Muscle of leg (tissue), 11 donors: Measurements from ENCODE around the gene PRR29. TPM values are rescaled to one million over a fixed set of nuclear protein-coding genes. Genes with fewer than 3 reads are reported as not detected.
"Not testable (repeated sequence)": the region's sequence is repeated elsewhere in the genome, so short reads cannot be mapped to it uniquely, and the experiment has no call there.

Experiments
- DNase-seq: peaks from one replicate; pipeline ENCODE4 v3.0.0; 2013
- H3K27ac ChIP-seq: one replicate; pipeline ENCODE4 v1.5.1; 2013; ENCODE audit warnings: mild to moderate bottlenecking, low read length, control low read depth
- H3K27me3 ChIP-seq: one replicate; pipeline ENCODE4 v1.6.1; 2013; ENCODE audit warnings: low read length; ENCODE audit not compliant: control insufficient read depth, insufficient read depth
- H3K36me3 ChIP-seq: one replicate; pipeline ENCODE4 v1.6.1; 2013; ENCODE audit warnings: low read length; ENCODE audit not compliant: control insufficient read depth, insufficient read depth
- H3K4me1 ChIP-seq: one replicate; pipeline ENCODE4 v1.6.1; 2013; ENCODE audit warnings: low read length; ENCODE audit not compliant: control insufficient read depth, insufficient read depth
- H3K4me3 ChIP-seq: one replicate; pipeline ENCODE4 v1.5.1; 2013; ENCODE audit warnings: low read length, control low read depth
- H3K9me3 ChIP-seq: replicated peaks from 2 replicates; pipeline ENCODE4 v1.6.1; 2013; ENCODE audit warnings: low read depth, low read length; ENCODE audit not compliant: control insufficient read depth
- WGBS: methylation state at CpG from one replicate; pipeline ENCODE4 v1.1.5; 2013; ENCODE audit warnings: missing lambda C conversion rate; ENCODE audit not compliant: insufficient coverage; 5-methylcytosine and 5-hydroxymethylcytosine counted together
- polyA plus RNA-seq, 8 donors: library from polyadenylated mRNA; unstranded; fragments of 120-200 nt; gene quantifications; one replicate each; pipeline versions ENCODE4 v1.2.1 to v1.2.3, GENCODE V29; 2013; ENCODE audit warnings: inconsistent platforms in 1 of 8, low replicate concordance in 1 of 8; ENCODE audit not compliant: insufficient read length in 8 of 8, insufficient read depth in 1 of 8
- total RNA-seq: library from RNA; stranded (reverse); fragments of 120-200 nt; gene quantifications from one replicate; pipeline ENCODE4 v1.2.4, GENCODE V29; 2013

Gene PRR29
- total and polyA plus RNA-seq, 9 donors, result 0.75 to 4.0 (median 3.0) TPM

GRCh38 chr17:64015447-64015846, 17.3 kb downstream of the PRR29 start:
- H3K9me3 ChIP-seq, result no peaks in the 10 kb centered on the region
- no peaks in the 10 kb centered on the region for H3K27me3 ChIP-seq
- no peak overlapping the region for H3K4me3 ChIP-seq
- no peaks in the 10 kb centered on the region for H3K36me3 ChIP-seq
- no peak for DNase-seq
- peaks cover 6% of the 10 kb centered on the region for H3K4me1 ChIP-seq
- WGBS, result no CpG with 5 or more reads among the region's 6 CpGs
- peak overlapping the region; percentile 5 for H3K27ac ChIP-seq

- H3K4me3 ChIP-seq, result no peak overlapping the region
- no peaks in the 10 kb centered on the region for H3K27me3 ChIP-seq
- H3K36me3 ChIP-seq, result no peaks in the 10 kb centered on the region
- peaks cover 8% of the 10 kb centered on the region for H3K4me1 ChIP-seq
- H3K27ac ChIP-seq, result peak overlapping the region; percentile 69
- 41% methylated on average over 3 of the region's 5 CpGs for WGBS
- no peaks in the 10 kb centered on the region for H3K9me3 ChIP-seq
- no peak for DNase-seq
These were observed 18.2 kb downstream of the PRR29 start for GRCh38 chr17:64016231-64016784.

GRCh38 chr17:64016974-64017373, 18.8 kb downstream of the PRR29 start:
- peaks cover 8% of the 10 kb centered on the region for H3K4me1 ChIP-seq
- DNase-seq, result no peak
- H3K36me3 ChIP-seq, result no peaks in the 10 kb centered on the region
- no CpG with 5 or more reads among the region's 3 CpGs for WGBS
- H3K9me3 ChIP-seq, result no peaks in the 10 kb centered on the region
- no peak overlapping the region for H3K4me3 ChIP-seq
- H3K27ac ChIP-seq, result no peak overlapping the region
- no peaks in the 10 kb centered on the region for H3K27me3 ChIP-seq

GRCh38 chr17:64017381-64017980, 19.3 kb downstream of the PRR29 start:
- WGBS, result no CpG with 5 or more reads among the region's 2 CpGs
- Histone ChIP-seq H3K4me3 (no peak overlapping the region), H3K27me3 (no peaks in the 10 kb centered on the region), H3K4me1 (peaks cover 8% of the 10 kb centered on the region), H3K27ac (peak overlapping the region; percentile 59), H3K36me3 (no peaks in the 10 kb centered on the region), H3K9me3 (no peaks in the 10 kb centered on the region)
- DNase-seq, result no peak

- 80% methylated on average over 8 of the region's 9 CpGs for WGBS
- peak overlapping the region; percentile 90 for H3K27ac ChIP-seq
- DNase-seq, H3K9me3 ChIP-seq, H3K36me3 ChIP-seq, H3K4me1 ChIP-seq, H3K27me3 ChIP-seq: not testable (repeated sequence)
- peak overlapping the region; percentile 39 for H3K4me3 ChIP-seq
These were observed 21.4 kb downstream of the PRR29 start for GRCh38 chr17:64019551-64019961.

GRCh38 chr17:64020056-64020766, 22.1 kb downstream of the PRR29 start, which contains the start of gene ICAM2:
ICAM2 (minus strand) TSS chr17:64020633; CDS start chr17:64006691, 13,942 bp downstream.
- Histone ChIP-seq H3K27ac (peak within 1 kb of the TSS; percentile 90), H3K4me3 (peak within 1 kb of the TSS; percentile 39), H3K27me3 (no peaks in the 10 kb centered on the region), H3K36me3 (no peaks in the 10 kb centered on the region), H3K9me3 (no peaks in the 10 kb centered on the region), H3K4me1 (peaks cover 8% of the 10 kb centered on the region)
- 21% methylated on average over 16 of the region's 23 CpGs for WGBS
- DNase-seq, result peak; percentile 57

GRCh38 chr17:64022611-64023063, 24.5 kb downstream of the PRR29 start:
- no peak overlapping the region for H3K27ac ChIP-seq
- no peaks in the 10 kb centered on the region for H3K27me3 ChIP-seq
- no peak overlapping the region for H3K4me3 ChIP-seq
- no peaks in the 10 kb centered on the region for H3K36me3 ChIP-seq
- DNase-seq, result no peak
- H3K4me1 ChIP-seq, result peaks cover 13% of the 10 kb centered on the region
- WGBS, result 80% methylated on average over 5 of the region's 5 CpGs
- no peaks in the 10 kb centered on the region for H3K9me3 ChIP-seq

- Histone ChIP-seq H3K4me1 (peaks cover 13% of the 10 kb centered on the region), H3K36me3 (no peaks in the 10 kb centered on the region), H3K27ac (peak overlapping the region; percentile 44), H3K27me3 (no peaks in the 10 kb centered on the region), H3K4me3 (no peak overlapping the region), H3K9me3 (no peaks in the 10 kb centered on the region)
- no peak for DNase-seq
- WGBS, result 75% methylated on average over 8 of the region's 8 CpGs
These were observed 26.1 kb downstream of the PRR29 start for GRCh38 chr17:64024215-64024654.

- no peaks in the 10 kb centered on the region for H3K9me3 ChIP-seq
- H3K4me3 ChIP-seq, result no peak overlapping the region
- DNase-seq, result no peak
- 79% methylated on average over 11 of the region's 19 CpGs for WGBS
- H3K4me1 ChIP-seq, result peaks cover 11% of the 10 kb centered on the region
- peak overlapping the region; percentile 44 for H3K27ac ChIP-seq
- no peaks in the 10 kb centered on the region for H3K36me3 ChIP-seq
- H3K27me3 ChIP-seq, result no peaks in the 10 kb centered on the region
These were observed 26.9 kb downstream of the PRR29 start for GRCh38 chr17:64024781-64025731.
